Breast epithelium (tissue), 4 donors: Measurements from ENCODE around the gene ARHGAP30. TPM values are rescaled to one million over a fixed set of nuclear protein-coding genes. Genes with fewer than 3 reads are reported as not detected.
A peak's percentile ranks its signal among the peaks of the same experiment; 100 is the strongest.

Experiments used
- DNase-seq, 2 donors: peaks; one replicate each; pipeline ENCODE4 v3.0.0-alpha.2; 2019; ENCODE audit warnings: low spot score in 2 of 2
- H3K27ac ChIP-seq, 2 donors: fragments of 200-600 bp; sonication (generic) in 1 of 2; one replicate each; pipeline ENCODE4 v1.5.1; 2016 to 2019; ENCODE audit warnings: mild to moderate bottlenecking in 1 of 2
- H3K27me3 ChIP-seq, 2 donors: fragments of 200-600 bp; sonication (generic) in 1 of 2; one replicate each; pipeline versions ENCODE4 v1.5.1 to v1.6.0; 2017 to 2019; ENCODE audit warnings: control low read depth in 1 of 2, mild to moderate bottlenecking in 1 of 2
- H3K36me3 ChIP-seq: fragments of 200-600 bp; one replicate; pipeline ENCODE4 v1.5.1; 2019
- H3K4me1 ChIP-seq, 2 donors: fragments of 200-600 bp; sonication (generic); one replicate each; pipeline ENCODE4 v1.5.1; 2016 to 2019; ENCODE audit warnings: control low read depth in 1 of 2
- H3K4me3 ChIP-seq, 3 donors: fragments of 200-600 bp; sonication (generic); 1 replicate in 2 of 3; 2 replicates in 1 of 3; pipeline ENCODE4 v1.5.1; 2016 to 2019; ENCODE audit warnings: mild to moderate bottlenecking in 3 of 3, moderate library complexity in 2 of 3
- H3K9me3 ChIP-seq, 2 donors: fragments of 200-600 bp; sonication (generic) in 1 of 2; one replicate each; pipeline ENCODE4 v1.5.1; 2016 to 2019; ENCODE audit warnings: control low read depth in 1 of 2
- CTCF ChIP-seq, 3 donors: fragments of 450-650 bp; IDR thresholded peaks; one replicate each; pipeline ENCODE4 v1.5.1; 2016 to 2017; ENCODE audit warnings: antibody characterized with exemption in 3 of 3, mild to moderate bottlenecking in 3 of 3, moderate library complexity in 3 of 3
- POLR2A ChIP-seq: fragments of 450-650 bp; IDR thresholded peaks from one replicate; pipeline ENCODE4 v1.6.1; 2016; ENCODE audit warnings: antibody characterized with exemption, mild to moderate bottlenecking, moderate library complexity
- POLR2AphosphoS5 ChIP-seq, 3 donors: sonication (generic); formaldehyde crosslinking; IDR thresholded peaks; one replicate each; pipeline ENCODE4 v1.6.1; 2017; ENCODE audit warnings: antibody characterized with exemption in 3 of 3
- intact Hi-C: fragments of 100-400 bp; cut with DNase I; formaldehyde crosslinking; loops from one replicate; pipeline ENCODE4 v1.15.1; 2023; ENCODE audit warnings: low total_unique reads
- total RNA-seq, 3 donors: library from RNA; depleted of rRNA; stranded (reverse); fragments of >200 nt; gene quantifications; one replicate each; pipeline ENCODE4 v1.1.0, GENCODE V29; 2016

Gene ARHGAP30
- total RNA-seq, 3 donors from 2014 or later, result 5.2 to 16.5 (median 7.9) TPM

GRCh38 chr1:161044908-161045735 is 24.6 kb downstream of the ARHGAP30 start:
- peak; percentile 40 to 56 for DNase-seq
- Histone ChIP-seq H3K27me3 (no peaks in the 10 kb centered on the region), H3K4me3 (peak overlapping the region; percentile 81 to 94 (median 92)), H3K36me3 (no peaks in the 10 kb centered on the region), H3K9me3 (no peaks in the 10 kb centered on the region), H3K4me1 (no peaks in the 10 kb centered on the region), H3K27ac (peak overlapping the region; percentile 91 to 96)
- TF ChIP-seq POLR2A, result no peak
- TF ChIP-seq POLR2AphosphoS5 (IDR thresholded peaks at IDR 0.05), result peak in 2 of 3 donors; percentile 34 to 54
- no peak for TF ChIP-seq CTCF (IDR thresholded peaks at IDR 0.05)
- intact Hi-C loops, result no loop called here

- TF ChIP-seq POLR2A (no peak), CTCF (IDR thresholded peaks at IDR 0.05) (no peak), POLR2AphosphoS5 (IDR thresholded peaks at IDR 0.05) (no peak)
- Histone ChIP-seq H3K4me1 (no peaks in the 10 kb centered on the region), H3K27ac (peak overlapping the region; percentile 91 to 96), H3K36me3 (no peaks in the 10 kb centered on the region), H3K4me3 (peak overlapping the region; percentile 81 to 94 (median 92)), H3K27me3 (no peaks in the 10 kb centered on the region), H3K9me3 (no peaks in the 10 kb centered on the region)
- no peak for DNase-seq
- intact Hi-C loops, result no loop called here
Observed at GRCh38 chr1:161044535-161044907, 25.2 kb downstream of the ARHGAP30 start.

- TF ChIP-seq CTCF (IDR thresholded peaks at IDR 0.05), result no peak
- no peak for TF ChIP-seq POLR2A
- no peak for TF ChIP-seq POLR2AphosphoS5 (IDR thresholded peaks at IDR 0.05)
- intact Hi-C loops, result no loop called here
- Histone ChIP-seq H3K27me3 (no peaks in the 10 kb centered on the region), H3K27ac (no peak overlapping the region), H3K4me3 (no peak overlapping the region), H3K9me3 (no peaks in the 10 kb centered on the region), H3K36me3 (no peaks in the 10 kb centered on the region), H3K4me1 (no peaks in the 10 kb centered on the region)
- no peak for DNase-seq
Observed at GRCh38 chr1:161039546-161039945, 30.1 kb downstream of the ARHGAP30 start.

DNA sequence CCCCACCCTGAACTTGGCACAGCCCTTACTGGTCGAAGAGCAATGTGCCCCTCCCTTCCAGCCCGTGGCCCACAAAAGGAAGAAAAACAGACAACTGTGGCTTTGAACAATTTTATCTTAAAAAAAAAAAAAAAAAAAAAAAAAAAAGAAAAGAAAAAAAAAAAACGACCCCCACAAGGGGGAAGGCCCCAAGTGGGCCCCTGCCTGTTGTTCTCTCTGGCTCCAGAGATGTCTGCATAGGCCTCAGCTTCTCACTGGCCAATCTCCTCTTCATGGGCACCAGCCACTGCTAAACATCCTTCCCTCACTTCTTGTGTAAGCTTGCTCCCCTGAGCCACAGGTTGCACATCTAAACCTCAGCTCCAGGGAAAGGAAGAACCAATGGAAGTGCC is 30.5 kb downstream of the ARHGAP30 start:
- Histone ChIP-seq H3K9me3 (no peaks in the 10 kb centered on the region), H3K36me3 (no peaks in the 10 kb centered on the region), H3K4me1 (no peaks in the 10 kb centered on the region), H3K27ac (peak overlapping the region; percentile 88 to 91), H3K4me3 (peak overlapping the region; percentile 54 to 83 (median 79)), H3K27me3 (no peaks in the 10 kb centered on the region)
- TF ChIP-seq POLR2A (no peak), CTCF (IDR thresholded peaks at IDR 0.05) (no peak), POLR2AphosphoS5 (IDR thresholded peaks at IDR 0.05) (no peak)
- intact Hi-C loops, result no loop called here
- no peak for DNase-seq

- Histone ChIP-seq H3K27me3 (no peaks in the 10 kb centered on the region), H3K4me3 (peak within 1 kb of the TSS; percentile 54 to 83 (median 79)), H3K4me1 (no peaks in the 10 kb centered on the region), H3K36me3 (no peaks in the 10 kb centered on the region), H3K27ac (peak within 1 kb of the TSS; percentile 88 to 91), H3K9me3 (no peaks in the 10 kb centered on the region)
- TF ChIP-seq POLR2AphosphoS5 (IDR thresholded peaks at IDR 0.05), result peak in 1 of 3 donors; percentile 62
- TF ChIP-seq CTCF (IDR thresholded peaks at IDR 0.05), result no peak
- TF ChIP-seq POLR2A, result peak; percentile 50
- intact Hi-C loops, result no loop called here
- peak; percentile 65 to 72 for DNase-seq
Observed at GRCh38 chr1:161038523-161039153, 31.1 kb downstream of the ARHGAP30 start, which contains the start of gene TSTD1. Gene TSTD1, minus strand, starts transcription at chr1:161038964. Its CDS starts 75 bp downstream, at chr1:161038889.
